ENCODE data around the gene C19orf25.

The C19orf25 gene

GRCh38 chr19:1475751-1476437, 3.1 kb downstream of the C19orf25 start:
- TF ChIP-seq USF1 (IDR thresholded peaks at IDR 0.05) (no peak), CREB1 (IDR thresholded peaks at IDR 0.05; ENCODE audit: low read depth) (no peak), YY1 (IDR thresholded peaks at IDR 0.05; ENCODE audit: low read depth) (no peak), CEBPB (IDR thresholded peaks at IDR 0.05) (no peak)

- TF ChIP-seq USF1 (IDR thresholded peaks at IDR 0.05) (no peak), TCF12 (IDR thresholded peaks at IDR 0.05; ENCODE audit: low read depth) (no peak), ZBTB7A (IDR thresholded peaks at IDR 0.05; ENCODE audit: low read depth) (no peak)
These were observed 4.2 kb downstream of the C19orf25 start for GRCh38 chr19:1474765-1475351.

- TF ChIP-seq EP300 (IDR thresholded peaks at IDR 0.05; ENCODE audit: borderline replicate concordance) (no peak), USF1 (IDR thresholded peaks at IDR 0.05) (no peak)
These were observed 4.8 kb downstream of the C19orf25 start for GRCh38 chr19:1474011-1474764.

GRCh38 chr19:1473085-1473851, 5.7 kb downstream of the C19orf25 start:
- TF ChIP-seq RAD21 (IDR thresholded peaks at IDR 0.05; ENCODE audit: low read depth), result no peak
- no peak for TF ChIP-seq EGR1 (IDR thresholded peaks at IDR 0.05)
- TF ChIP-seq USF1 (IDR thresholded peaks at IDR 0.05), result no peak
- no peak for TF ChIP-seq NFIC (IDR thresholded peaks at IDR 0.05)
- no peak for TF ChIP-seq CEBPB (IDR thresholded peaks at IDR 0.05)
- no peak for TF ChIP-seq FOXM1 (IDR thresholded peaks at IDR 0.05; ENCODE audit: borderline replicate concordance, low read depth)
- TF ChIP-seq EP300 (IDR thresholded peaks at IDR 0.05; ENCODE audit: borderline replicate concordance), result no peak
- no peak for TF ChIP-seq CREB1 (IDR thresholded peaks at IDR 0.05; ENCODE audit: low read depth)
- no peak for TF ChIP-seq TEAD4 (IDR thresholded peaks at IDR 0.05)
- TF ChIP-seq TCF12 (IDR thresholded peaks at IDR 0.05; ENCODE audit: low read depth), result no peak
- no peak for TF ChIP-seq TAF1 (IDR thresholded peaks at IDR 0.05; ENCODE audit: low read depth)

GRCh38 chr19:1472231-1473084, 6.6 kb downstream of the C19orf25 start:
- TF ChIP-seq CEBPB (IDR thresholded peaks at IDR 0.05), result no peak
- TF ChIP-seq NFIC (IDR thresholded peaks at IDR 0.05), result no peak
- TF ChIP-seq YY1 (IDR thresholded peaks at IDR 0.05; ENCODE audit: low read depth), result 0 out of 2 replicates have a peak, but pooled peaks have one; percentile 14

- TF ChIP-seq MAX (IDR thresholded peaks at IDR 0.05), result peak; percentile 43; the same call in 1 of the 2 replicates
- no peak for TF ChIP-seq TCF12 (IDR thresholded peaks at IDR 0.05; ENCODE audit: low read depth)
- peak; percentile 54 for TF ChIP-seq USF1 (IDR thresholded peaks at IDR 0.05)
- peak; percentile 15; the same call in 1 of the 2 replicates for TF ChIP-seq RAD21 (IDR thresholded peaks at IDR 0.05; ENCODE audit: low read depth)
These were observed 7.4 kb downstream of the C19orf25 start for GRCh38 chr19:1471515-1472160.

- TF ChIP-seq ZBTB7A (IDR thresholded peaks at IDR 0.05; ENCODE audit: low read depth) (0 out of 2 replicates have a peak, but pooled peaks have one; percentile 62), EGR1 (IDR thresholded peaks at IDR 0.05) (no peak)
These were observed 8.0 kb downstream of the C19orf25 start for GRCh38 chr19:1471010-1471514.
